OCI-LY3 (cell line): ENCODE results near the gene RGSL1.

Experiments
- CTCF ChIP-seq: fragments of 200-600, 300-600 bp; sonication (generic); IDR thresholded peaks from 2 replicates; pipeline ENCODE4 v1.5.1; 2014; ENCODE audit warnings: antibody characterized with exemption, low read length, low read depth
- EZH2phosphoT487 ChIP-seq: fragments of 200-600 bp; shearing (Covaris generic); IDR thresholded peaks from 2 replicates; pipeline ENCODE4 v1.6.1; 2018; ENCODE audit warnings: antibody characterized with exemption, mixed run types, low read depth

GRCh38 chr1:182473556-182473955 lies 23.6 kb downstream of the RGSL1 start:
- TF ChIP-seq CTCF (no peak), EZH2phosphoT487 (no peak)
